ENCODE data around the gene B3GALT5.

The B3GALT5 gene

GRCh38 chr21:39610703-39611102, 2.0 kb upstream of the B3GALT5 start:
- DNase-seq (ENCODE audit: low read depth) = no peak

GRCh38 chr21:39611551-39612190, 1.1 kb upstream of the B3GALT5 start:
- no peak for DNase-seq (ENCODE audit: low read depth)

- no peak for DNase-seq (ENCODE audit: low read depth)
Observed at GRCh38 chr21:39613041-39613934, 548 bp downstream of the B3GALT5 start.

- DNase-seq (ENCODE audit: low read depth) = no peak
Observed at GRCh38 chr21:39616211-39616772, 3.6 kb downstream of the B3GALT5 start.

- no peak for DNase-seq (ENCODE audit: low read depth)
Observed at GRCh38 chr21:39620856-39621255, 8.1 kb downstream of the B3GALT5 start.

- no peak for DNase-seq (ENCODE audit: low read depth)
Observed at GRCh38 chr21:39625211-39625895, 12.6 kb downstream of the B3GALT5 start.

GRCh38 chr21:39628385-39628784, 15.6 kb downstream of the B3GALT5 start:
- DNase-seq (ENCODE audit: low read depth) = no peak

- no peak for DNase-seq (ENCODE audit: low read depth)
Observed at GRCh38 chr21:39630191-39630591, 17.5 kb downstream of the B3GALT5 start.

- no peak for DNase-seq (ENCODE audit: low read depth)
Observed at GRCh38 chr21:39630827-39631226, 18.1 kb downstream of the B3GALT5 start.

- DNase-seq (ENCODE audit: low read depth) = no peak
Observed at GRCh38 chr21:39631842-39632562, 19.3 kb downstream of the B3GALT5 start.

- no peak for DNase-seq (ENCODE audit: low read depth)
Observed at GRCh38 chr21:39632796-39633442, 20.2 kb downstream of the B3GALT5 start.

- DNase-seq (ENCODE audit: low read depth) = no peak
Observed at GRCh38 chr21:39633770-39634181, 21.0 kb downstream of the B3GALT5 start.

GRCh38 chr21:39634507-39634906, 21.8 kb downstream of the B3GALT5 start:
- no peak for DNase-seq (ENCODE audit: low read depth)

- DNase-seq (ENCODE audit: low read depth) = no peak
Observed at GRCh38 chr21:39637197-39637970, 24.6 kb downstream of the B3GALT5 start.

GRCh38 chr21:39637971-39638240, 25.2 kb downstream of the B3GALT5 start:
- DNase-seq (ENCODE audit: low read depth) = no peak

GRCh38 chr21:39638281-39638680, 25.5 kb downstream of the B3GALT5 start:
- no peak for DNase-seq (ENCODE audit: low read depth)

GRCh38 chr21:39640754-39641153, 28.0 kb downstream of the B3GALT5 start:
- no peak for DNase-seq (ENCODE audit: low read depth)

- no peak for DNase-seq (ENCODE audit: low read depth)
Observed at GRCh38 chr21:39641827-39642450, 29.2 kb downstream of the B3GALT5 start.

GRCh38 chr21:39644062-39644560, 31.4 kb downstream of the B3GALT5 start:
- DNase-seq (ENCODE audit: low read depth) = no peak

- no peak for DNase-seq (ENCODE audit: low read depth)
Observed at GRCh38 chr21:39645331-39645730, 32.6 kb downstream of the B3GALT5 start.
